GM19193 (cell line): ENCODE data around the gene CGB5.

ENCODE experiments used
- POLR2A ChIP-seq: IDR thresholded peaks from 4 replicates; pipeline ENCODE4 v1.6.1; 2011; ENCODE audit not compliant: insufficient read depth, insufficient read length; ENCODE audit errors: extremely low read depth

Gene CGB5

GRCh38 chr19:49086296-49086695 is 42.6 kb downstream of the CGB5 start:
- TF ChIP-seq POLR2A, result no peak

- no peak for TF ChIP-seq POLR2A
These were observed 47.9 kb downstream of the CGB5 start for GRCh38 chr19:49091391-49092038.

DNA sequence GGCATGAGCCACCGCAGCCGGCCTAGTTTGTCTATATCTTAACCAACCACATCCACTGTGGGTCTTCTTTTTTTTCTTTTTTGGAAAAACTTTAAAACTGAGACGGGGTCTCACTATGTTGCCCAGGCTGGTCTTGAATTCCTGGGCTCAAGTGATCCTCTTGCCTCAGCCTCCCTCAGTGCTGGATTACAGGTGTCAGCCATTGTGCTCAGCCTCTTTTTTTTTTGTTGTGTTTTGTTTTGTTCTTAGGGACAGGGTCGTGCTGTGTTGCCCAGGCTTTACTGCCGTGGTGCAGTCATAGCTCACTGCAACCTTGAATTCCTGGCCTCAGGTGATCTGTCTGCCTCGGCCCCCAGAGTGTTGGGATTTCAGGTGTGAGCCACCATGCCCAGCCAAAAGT is 49.0 kb downstream of the CGB5 start:
- TF ChIP-seq POLR2A, result no peak
